GM19438 (cell line): ENCODE results near the gene DES.

Experiments
- ATAC-seq: cut with Tn5 transposase; IDR thresholded peaks from one replicate; pipeline ENCODE4 v1.9.1; 2021; ENCODE audit warnings: low read depth; ENCODE audit not compliant: unreplicated experiment

DES gene

GRCh38 chr2:219470429-219470828, 52.3 kb downstream of the DES start:
- ATAC-seq, result no peak

GRCh38 chr2:219471476-219472371, 53.5 kb downstream of the DES start:
- ATAC-seq, result no peak

- ATAC-seq, result no peak
Observed at GRCh38 chr2:219472629-219473187, 54.5 kb downstream of the DES start.

- ATAC-seq, result no peak
Observed at GRCh38 chr2:219473511-219473910, 55.3 kb downstream of the DES start.

GRCh38 chr2:219474285-219475060, 56.3 kb downstream of the DES start:
- no peak for ATAC-seq

- ATAC-seq, result no peak
Observed at GRCh38 chr2:219475278-219475677, 57.1 kb downstream of the DES start.

GRCh38 chr2:219475697-219476651, 57.8 kb downstream of the DES start:
- ATAC-seq, result peak; percentile 62
